Ovary (tissue), 3 donors: ENCODE results near the gene PCDHA1.
"Not testable (repeated sequence)": the region's sequence is repeated elsewhere in the genome, so short reads cannot be mapped to it uniquely, and the experiment has no call there.

Experiments
- CTCF ChIP-seq, 3 donors: fragments of 450-650 bp in 2 of 3; fragments of 200-600 bp in 1 of 3; IDR thresholded peaks; one replicate each; pipeline versions ENCODE4 v1.5.1 to v1.8.0; 2016 to 2022; ENCODE audit warnings: antibody characterized with exemption in 3 of 3, mild to moderate bottlenecking in 1 of 3
- POLR2A ChIP-seq: fragments of 450-650 bp; IDR thresholded peaks from one replicate; pipeline ENCODE4 v1.6.1; 2017; ENCODE audit warnings: antibody characterized with exemption, mild to moderate bottlenecking, moderate library complexity
- donor health status: DM: no; HTN: no; CAD: no.

DNA sequence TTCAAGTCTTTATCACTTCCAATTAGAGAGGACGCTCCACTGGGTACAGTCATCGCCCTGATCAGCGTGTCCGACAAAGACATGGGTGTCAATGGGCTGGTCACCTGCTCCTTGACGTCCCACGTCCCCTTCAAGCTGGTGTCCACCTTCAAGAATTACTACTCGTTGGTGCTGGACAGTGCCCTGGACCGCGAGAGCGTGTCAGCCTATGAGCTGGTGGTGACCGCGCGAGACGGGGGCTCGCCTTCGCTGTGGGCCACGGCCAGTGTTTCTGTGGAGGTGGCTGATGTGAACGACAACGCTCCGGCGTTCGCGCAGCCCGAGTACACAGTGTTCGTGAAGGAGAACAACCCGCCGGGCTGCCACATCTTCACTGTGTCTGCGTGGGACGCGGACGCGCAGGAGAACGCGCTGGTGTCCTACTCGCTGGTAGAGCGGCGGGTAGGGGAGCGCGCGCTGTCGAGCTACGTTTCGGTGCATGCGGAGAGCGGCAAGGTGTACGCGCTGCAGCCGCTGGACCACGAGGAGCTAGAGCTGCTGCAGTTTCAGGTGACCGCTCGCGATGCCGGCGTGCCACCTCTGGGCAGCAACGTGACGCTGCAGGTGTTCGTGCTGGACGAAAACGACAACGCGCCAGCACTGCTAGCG is 22.4 kb downstream of the PCDHA1 start:
- TF ChIP-seq CTCF (IDR thresholded peaks at IDR 0.05); POLR2A: not testable (repeated sequence)
